Measurements from ENCODE around the gene KIF26B.
"Not testable (repeated sequence)": the region's sequence is repeated elsewhere in the genome, so short reads cannot be mapped to it uniquely, and the experiment has no call there.

KIF26B gene

DNA sequence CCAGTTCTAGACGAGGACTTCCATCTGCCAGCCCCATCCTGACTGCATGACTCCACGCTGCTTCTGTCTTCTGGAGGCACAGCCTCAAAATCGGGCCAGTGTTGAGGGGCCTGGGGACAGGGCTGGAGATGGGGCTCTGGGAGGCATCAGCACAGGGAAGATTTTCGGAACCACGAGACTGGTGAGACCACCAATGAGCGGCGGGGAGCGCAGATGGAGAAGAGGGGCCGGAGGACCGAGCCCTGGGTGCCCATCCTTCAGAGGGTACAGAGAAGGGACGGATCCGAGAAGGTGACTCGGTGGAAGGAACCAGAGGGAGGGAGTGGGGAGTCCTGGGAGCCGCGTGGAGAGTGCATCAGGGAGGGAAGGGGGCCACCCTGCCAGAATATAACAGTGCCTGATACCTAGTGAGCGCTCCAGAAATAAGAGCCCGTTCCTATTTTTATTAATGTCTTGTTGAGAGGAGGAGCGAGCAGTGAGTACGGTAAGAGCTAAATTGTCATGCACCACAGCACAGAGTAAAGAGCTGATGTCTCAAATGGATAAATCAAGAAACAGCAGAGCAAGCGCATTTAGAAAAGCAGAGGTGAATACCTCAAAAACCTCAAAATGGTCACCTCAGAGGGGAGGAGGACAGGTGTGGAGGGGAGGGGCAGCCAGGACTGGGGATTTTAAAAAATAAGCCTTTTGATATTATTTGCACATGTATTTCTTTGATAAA lies 26.2 kb upstream of the KIF26B start:
- TF ChIP-seq, protein P1, sequence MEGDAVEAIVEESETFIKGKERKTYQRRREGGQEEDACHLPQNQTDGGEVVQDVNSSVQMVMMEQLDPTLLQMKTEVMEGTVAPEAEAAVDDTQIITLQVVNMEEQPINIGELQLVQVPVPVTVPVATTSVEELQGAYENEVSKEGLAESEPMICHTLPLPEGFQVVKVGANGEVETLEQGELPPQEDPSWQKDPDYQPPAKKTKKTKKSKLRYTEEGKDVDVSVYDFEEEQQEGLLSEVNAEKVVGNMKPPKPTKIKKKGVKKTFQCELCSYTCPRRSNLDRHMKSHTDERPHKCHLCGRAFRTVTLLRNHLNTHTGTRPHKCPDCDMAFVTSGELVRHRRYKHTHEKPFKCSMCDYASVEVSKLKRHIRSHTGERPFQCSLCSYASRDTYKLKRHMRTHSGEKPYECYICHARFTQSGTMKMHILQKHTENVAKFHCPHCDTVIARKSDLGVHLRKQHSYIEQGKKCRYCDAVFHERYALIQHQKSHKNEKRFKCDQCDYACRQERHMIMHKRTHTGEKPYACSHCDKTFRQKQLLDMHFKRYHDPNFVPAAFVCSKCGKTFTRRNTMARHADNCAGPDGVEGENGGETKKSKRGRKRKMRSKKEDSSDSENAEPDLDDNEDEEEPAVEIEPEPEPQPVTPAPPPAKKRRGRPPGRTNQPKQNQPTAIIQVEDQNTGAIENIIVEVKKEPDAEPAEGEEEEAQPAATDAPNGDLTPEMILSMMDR (IDR thresholded peaks at IDR 0.05; ENCODE audit: low read depth, low read length, missing control alignments): no peak
- DNase-seq: no peak
- Histone ChIP-seq H3K27me3 (replicated peaks) (no peaks in the 10 kb centered on the region), H3K27ac (no peak overlapping the region), H3K4me3 (ENCODE audit: low read depth, low read length) (no peak overlapping the region), H3K36me3 (replicated peaks) (no peaks in the 10 kb centered on the region)
- in situ Hi-C loops (cut with HindIII; ENCODE audit: low pct_ligation_motif_present, low sequenced_read_pairs): no loop called here

DNA sequence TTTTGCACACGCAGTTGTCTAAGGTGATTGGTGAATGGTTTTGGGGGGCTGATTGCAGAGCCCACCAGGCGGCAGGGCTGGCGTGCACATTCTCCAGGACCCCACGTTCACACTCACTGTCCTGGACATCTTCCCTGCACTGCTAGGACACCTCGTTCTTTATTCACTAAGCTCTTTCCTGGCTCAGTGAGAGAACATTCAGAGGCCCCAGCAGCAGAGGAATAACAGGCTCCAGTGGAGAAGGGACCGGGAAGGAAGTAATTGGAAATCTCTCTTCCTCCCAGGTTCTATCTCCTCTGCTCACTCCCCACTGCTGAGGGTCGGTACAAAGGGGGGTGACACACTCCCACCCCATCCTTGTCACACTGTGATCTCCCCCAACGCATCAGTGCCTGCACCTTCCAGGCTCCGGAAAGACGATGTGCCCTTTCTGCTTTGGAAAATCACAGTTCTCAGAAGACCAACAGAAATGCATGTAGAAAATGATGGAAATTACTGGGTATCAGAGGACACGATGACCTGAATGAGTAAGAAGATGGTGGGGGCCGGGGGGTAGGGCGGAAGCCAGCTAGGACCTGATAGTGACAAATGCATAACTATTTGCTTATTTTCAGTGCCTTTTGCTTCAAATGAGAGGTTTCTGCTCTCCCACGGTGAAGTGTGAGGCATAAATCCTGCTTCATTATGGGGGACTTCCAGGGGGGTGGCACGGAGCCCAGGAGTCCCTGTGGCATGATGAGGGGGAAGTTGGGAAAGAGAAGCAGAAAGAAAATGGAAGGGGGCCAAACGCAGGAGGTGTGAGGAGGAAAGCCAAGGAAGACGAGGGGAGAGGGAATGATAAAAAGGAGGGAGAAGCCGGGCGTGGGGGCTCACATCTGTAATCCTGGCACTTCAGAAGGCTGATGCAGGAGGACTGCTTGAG lies 25.2 kb upstream of the KIF26B start:
- H3K36me3 ChIP-seq (replicated peaks): no peaks in the 10 kb centered on the region
- TF ChIP-seq, protein P1 (IDR thresholded peaks at IDR 0.05; ENCODE audit: low read depth, low read length, missing control alignments): no peak
- in situ Hi-C loops (cut with HindIII; ENCODE audit: low pct_ligation_motif_present, low sequenced_read_pairs): no loop called here

DNA sequence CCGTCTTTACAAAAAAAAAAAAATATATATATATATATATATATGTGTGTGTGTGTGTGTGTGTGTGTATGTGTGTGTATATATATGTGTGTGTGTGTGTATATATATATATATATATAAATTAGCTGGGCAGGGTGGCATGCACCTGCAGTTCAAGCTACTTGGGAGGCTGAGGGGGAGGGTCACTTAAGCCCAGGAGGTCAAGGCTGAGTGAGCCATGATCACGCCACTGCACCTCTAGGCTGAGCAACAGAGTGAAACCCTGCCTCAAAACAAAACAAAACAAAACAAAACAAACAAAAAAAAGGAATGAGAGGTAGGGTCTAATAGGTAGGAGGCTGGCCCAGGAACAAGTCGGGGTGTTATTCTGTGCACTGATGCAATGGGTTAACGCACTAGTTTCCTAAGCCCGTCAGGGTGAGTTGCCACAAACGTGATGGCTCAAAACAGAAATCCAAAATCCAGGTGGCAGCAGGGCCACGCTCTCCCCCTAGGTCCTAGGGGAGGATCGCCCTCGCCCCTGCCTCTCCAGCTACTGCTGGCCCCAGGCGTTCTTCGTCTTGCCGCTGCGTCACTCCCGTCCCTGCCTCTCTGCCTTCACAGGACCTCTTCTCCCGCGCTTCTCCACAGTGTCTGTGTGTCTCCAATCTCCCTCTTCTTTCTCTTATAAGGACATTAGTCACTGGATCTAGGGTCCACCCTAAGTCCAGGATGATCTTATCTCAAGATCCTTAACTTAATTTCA lies 24.3 kb upstream of the KIF26B start:
- in situ Hi-C loops (cut with HindIII; ENCODE audit: low pct_ligation_motif_present, low sequenced_read_pairs); DNase-seq; H3K27me3 ChIP-seq (replicated peaks); H3K36me3 ChIP-seq (replicated peaks); H3K27ac ChIP-seq; H3K4me3 ChIP-seq (ENCODE audit: low read depth, low read length): not testable (repeated sequence)

More for the DNA sequence above, 25.2 kb upstream of the KIF26B start:
- H3K27ac ChIP-seq: no peak overlapping the region
- no peak overlapping the region for H3K4me3 ChIP-seq (ENCODE audit: low read depth, low read length)
- DNase-seq: no peak
- H3K27me3 ChIP-seq (replicated peaks): no peaks in the 10 kb centered on the region

DNA sequence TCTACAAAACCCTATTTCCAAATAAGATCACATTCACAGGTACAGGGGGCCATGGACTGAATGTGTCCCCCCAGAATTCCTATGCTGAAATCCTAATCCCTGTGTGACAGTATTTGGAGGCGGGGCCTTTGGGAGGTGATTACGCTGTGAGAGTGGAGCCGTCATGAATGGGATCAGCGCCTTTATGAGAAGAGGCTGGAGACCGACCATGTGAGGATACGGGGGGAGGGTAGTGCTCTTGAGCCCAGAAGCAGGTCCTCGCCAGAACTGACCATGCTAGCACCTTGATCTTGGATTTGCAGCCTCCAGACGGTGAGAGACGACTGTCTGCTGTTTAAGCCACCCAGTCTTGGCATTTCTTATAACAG lies 23.8 kb upstream of the KIF26B start:
- Histone ChIP-seq H3K27ac (no peak overlapping the region), H3K36me3 (replicated peaks) (no peaks in the 10 kb centered on the region), H3K27me3 (replicated peaks) (no peaks in the 10 kb centered on the region), H3K4me3 (ENCODE audit: low read depth, low read length) (no peak overlapping the region)
- TF ChIP-seq, protein P1 (IDR thresholded peaks at IDR 0.05; ENCODE audit: low read depth, low read length, missing control alignments): no peak
- DNase-seq: no peak
- in situ Hi-C loops (cut with HindIII; ENCODE audit: low pct_ligation_motif_present, low sequenced_read_pairs): no loop called here

DNA sequence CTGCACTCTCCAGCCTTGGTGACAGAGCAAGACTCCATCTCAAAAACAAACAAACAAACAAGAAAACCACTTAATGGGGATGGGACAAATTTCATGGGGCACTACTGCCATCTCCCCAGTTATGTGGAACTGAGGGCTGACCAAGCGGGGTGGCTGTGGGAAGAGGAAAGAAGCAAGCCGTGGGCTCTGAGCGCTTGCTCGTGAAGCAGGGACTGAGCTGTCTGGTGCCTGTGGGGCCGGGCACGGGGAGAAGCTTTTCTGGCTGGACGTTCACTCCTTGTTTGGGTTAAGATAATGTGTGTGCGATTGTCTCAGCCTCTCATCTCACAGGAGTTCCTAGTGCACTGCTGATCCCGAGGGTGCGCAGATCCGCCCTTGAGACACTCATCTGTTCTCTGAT lies 22.0 kb upstream of the KIF26B start:
- Histone ChIP-seq H3K27ac (no peak overlapping the region), H3K4me3 (ENCODE audit: low read depth, low read length) (no peak overlapping the region), H3K27me3 (replicated peaks) (no peaks in the 10 kb centered on the region), H3K36me3 (replicated peaks) (no peaks in the 10 kb centered on the region)
- TF ChIP-seq, protein P1 (IDR thresholded peaks at IDR 0.05; ENCODE audit: low read depth, low read length, missing control alignments): no peak
- in situ Hi-C loops (cut with HindIII; ENCODE audit: low pct_ligation_motif_present, low sequenced_read_pairs): no loop called here
- no peak for DNase-seq

Measured in brain microvascular endothelial cell (primary cell).